NCI-H510A treated with DMSO at 0.1 percent for 48 hours (cell line): ENCODE measurements around the gene PTPRN2.
"Not testable (repeated sequence)": the region's sequence is repeated elsewhere in the genome, so short reads cannot be mapped to it uniquely, and the experiment has no call there.

Experiments
- DNase-seq: peaks from one replicate; lab custom pipeline; 2025; lab: John Stamatoyannopoulos, UW

Gene PTPRN2

DNA sequence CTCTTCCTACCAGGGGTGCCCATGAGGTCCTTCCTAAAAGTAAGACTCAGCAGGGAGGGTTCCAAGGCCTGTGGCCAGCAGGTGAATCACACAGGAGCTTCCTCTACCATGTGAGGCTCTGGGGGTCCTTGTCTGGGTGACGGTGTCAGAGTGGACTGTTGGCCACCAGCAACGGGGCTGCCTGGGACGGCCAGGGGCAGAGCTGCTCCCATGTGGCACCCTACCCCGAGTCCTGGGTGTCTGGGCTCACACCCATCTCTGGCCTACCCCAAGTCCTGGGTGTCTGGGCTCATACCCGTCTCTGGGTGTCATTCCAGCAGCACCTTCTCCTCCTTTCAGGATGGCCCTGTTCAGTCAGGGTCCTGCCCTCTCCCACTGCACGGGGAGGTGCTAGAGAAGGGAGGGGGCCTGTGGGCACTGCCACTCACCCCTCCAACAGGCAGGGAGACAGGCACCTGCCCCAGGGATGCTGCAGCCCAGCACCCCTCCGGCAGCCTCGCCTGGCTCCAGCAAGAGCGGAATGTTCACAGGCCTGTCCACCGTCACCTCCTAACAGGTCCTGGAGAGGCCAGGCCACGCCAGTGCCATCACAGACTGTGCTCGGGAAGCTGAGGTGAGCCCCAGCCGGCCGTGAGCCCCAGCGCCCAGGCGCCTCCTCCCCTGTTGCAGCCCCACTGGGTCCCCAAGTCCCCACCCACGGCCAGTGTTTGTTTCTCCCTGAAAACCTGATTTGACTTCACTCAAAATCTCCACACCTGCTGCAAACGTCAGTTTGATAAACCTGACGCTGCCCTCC lies 143.7 kb downstream of the PTPRN2 start:
- DNase-seq, result no peak

DNA sequence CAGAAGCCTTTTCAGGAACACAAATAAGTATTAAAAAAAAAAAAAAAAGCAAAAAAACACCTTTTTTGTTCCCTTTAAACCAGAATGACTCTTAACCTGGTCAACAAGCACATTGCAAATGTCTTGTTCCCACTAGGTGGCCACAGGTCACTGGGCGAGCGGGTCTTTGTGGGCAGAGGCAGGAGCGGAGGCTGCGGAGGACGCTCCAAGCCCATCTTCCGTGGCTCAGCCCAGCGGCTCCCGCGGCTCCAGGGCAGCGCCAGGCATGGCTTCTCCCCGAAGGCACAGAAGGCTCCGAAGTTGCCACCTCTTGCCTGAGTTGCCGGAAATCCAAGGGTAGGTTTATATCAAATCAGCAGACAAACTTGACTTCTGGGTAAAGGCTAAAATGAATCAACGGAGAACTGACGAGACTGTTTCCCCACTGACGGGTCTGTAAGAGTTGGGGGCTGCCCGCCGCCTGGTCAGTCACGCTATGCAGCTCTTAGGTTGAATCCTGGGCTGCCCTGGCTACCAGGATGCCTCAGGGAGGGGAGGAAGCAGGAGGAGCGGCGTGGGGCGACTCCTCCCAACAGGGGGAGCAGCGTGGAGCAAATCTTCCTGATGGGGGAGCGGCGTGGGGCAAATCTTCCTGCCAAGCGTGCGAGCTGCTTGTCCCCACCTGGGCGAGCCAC lies 144.5 kb downstream of the PTPRN2 start:
- no peak for DNase-seq

DNA sequence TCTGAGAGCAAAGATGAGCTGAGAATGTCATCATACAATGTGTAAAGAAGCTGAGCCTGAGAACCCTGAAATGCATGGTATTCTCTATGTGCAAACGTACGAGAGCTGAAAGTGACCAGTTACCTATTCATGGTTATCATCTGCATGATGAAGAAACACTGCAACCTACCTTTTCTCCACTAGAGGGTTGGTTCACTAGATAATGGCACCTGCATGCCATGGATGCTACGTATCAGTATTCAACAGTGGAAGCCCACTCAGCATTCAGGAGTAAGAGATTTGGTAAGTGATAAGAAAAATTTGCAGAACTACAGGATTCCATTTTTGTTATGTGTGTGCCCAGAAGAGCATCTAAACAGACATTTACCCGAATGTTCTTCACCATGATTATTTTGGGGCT lies 145.4 kb downstream of the PTPRN2 start:
- peak; percentile 8 for DNase-seq

- no peak for DNase-seq
Observed at GRCh38 chr7:158439035-158439434, 148.6 kb downstream of the PTPRN2 start.

GRCh38 chr7:158432369-158433341 lies 155.0 kb downstream of the PTPRN2 start:
- DNase-seq, result peak; percentile 97

GRCh38 chr7:158431941-158432347 lies 155.7 kb downstream of the PTPRN2 start:
- no peak for DNase-seq

DNA sequence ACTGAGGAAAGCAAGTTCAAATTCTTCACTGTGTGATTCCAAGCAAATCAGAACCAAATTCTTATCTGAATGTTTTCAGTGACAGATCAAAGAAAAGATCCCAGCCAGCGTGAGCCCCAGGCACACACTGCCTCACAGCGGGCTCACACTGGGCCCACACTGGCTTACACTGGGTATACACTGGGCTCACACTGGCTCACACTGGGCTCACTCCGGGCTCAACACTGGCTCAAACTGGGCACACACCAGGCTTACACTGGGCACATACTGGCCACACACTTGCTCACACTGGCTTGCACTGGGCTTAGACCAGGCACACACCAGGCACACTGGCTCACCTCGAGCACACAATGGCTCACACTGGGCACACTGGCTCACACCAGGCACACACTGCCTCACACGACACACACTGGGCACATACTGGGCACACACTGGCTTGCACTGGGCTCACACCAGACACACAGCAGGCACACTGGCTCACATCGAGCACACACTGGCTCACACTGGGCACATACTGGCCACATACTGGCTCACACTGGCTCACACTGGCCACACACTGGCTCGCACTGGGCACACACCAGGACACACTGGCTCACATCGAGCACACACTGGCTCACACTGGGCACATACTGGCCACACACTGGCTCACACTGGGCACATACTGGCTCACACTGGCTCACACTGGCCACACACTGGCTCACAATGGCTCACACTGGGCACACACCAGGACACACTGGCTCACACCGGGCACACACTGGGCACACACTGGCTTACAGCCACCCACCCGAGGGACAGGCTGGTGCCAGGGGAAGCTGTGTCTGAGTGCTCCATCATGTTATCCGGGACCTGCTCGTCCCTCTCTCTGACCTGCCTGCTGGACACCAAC lies 156.3 kb downstream of the PTPRN2 start:
- no peak for DNase-seq

DNA sequence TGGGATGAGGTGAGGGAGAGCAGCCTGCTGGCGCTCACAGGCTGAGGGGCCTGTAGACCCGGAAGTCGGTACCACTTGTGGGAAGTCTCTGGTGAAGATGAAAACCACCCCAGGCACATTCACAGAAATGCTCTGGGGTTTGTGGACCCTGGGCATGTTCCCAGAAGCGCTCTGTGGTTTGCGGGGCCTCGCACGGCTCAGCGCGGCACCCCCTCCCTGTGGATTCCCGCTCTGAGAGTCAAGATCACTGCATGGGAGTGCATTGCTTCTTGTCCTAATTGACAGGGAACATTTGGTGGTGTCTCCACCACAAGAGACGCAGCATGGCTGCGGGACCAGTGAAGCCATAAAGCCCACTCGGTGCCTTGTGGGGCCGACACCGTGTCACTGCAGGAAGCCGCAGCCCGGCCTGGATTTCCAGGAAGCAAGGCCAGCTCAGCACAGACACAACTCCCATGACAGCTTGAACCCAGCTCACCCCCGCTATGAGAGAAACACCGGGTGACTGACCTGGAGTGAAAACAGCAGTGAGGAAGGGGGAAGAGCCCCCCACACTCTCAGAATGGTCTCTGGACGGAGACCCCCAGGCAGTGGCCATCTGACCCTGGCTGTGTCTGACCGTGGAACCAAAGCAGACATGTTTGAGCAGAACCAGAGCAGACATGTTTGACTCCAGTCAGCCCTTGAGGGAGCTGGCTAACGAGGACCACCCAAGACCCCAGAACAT lies 157.2 kb downstream of the PTPRN2 start:
- DNase-seq, result no peak

DNA sequence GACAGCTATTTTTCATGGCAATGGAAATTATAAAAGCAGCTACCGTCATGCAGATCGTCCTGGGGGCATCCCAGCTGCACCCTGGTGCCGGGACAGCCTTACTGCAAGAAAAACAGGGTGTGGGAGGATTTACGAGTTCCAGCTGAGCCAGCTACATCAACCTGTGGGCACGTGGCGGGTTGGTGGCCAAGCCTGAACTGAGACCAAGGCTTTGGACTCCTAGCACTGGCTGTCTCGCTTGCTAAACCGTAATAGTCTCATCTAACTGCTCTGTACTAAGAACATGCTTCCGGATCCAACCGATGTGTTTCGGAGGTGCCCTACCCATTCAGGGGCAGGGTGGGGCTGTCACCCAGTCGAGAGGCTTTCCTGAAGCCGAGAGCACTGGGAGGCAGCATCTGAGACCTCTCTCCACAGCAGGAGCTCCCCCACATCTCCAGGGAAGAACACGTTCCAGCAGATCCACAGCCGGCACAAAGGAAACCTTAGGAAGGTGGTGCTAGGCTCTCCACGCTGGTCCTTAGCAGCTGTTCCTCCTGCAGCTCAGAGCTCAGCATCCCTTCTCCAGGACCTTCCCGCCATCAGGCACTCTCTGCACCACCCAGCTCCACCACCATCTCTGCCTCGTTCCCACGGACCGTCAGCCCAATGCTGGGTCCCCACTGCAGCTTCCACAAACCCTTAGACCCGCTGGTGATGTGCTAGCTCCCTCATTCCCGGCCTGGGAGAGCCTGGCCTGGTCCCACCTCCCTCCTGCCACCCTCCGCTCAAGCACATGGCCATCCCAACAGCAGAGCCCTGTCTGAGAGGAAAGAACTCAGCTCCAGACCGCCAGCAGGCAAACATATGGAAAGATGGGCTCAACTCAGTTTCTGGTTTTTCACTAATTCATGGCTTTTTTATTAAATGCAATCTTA lies 158.5 kb downstream of the PTPRN2 start:
- DNase-seq, result no peak

GRCh38 chr7:158428131-158428836 lies 159.3 kb downstream of the PTPRN2 start:
- no peak for DNase-seq

DNA sequence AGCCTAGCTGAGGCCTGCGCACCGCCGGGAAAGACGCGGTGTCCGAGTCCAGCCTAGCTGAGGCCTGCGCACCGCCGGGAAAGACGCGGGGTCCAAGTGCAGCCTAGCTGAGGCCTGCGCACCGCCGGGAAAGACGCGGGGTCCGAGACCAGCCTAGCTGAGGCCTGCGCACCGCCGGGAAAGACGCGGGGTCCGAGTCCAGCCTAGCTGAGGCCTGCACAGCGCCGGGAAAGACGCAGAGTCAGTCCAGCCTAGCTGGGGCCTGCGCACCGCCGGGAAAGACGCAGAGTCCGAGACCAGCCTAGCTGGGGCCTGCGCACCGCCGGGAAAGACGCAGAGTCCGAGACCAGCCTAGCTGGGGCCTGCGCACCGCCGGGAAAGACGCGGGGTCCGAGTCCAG lies 161.9 kb downstream of the PTPRN2 start:
- DNase-seq, result not testable (repeated sequence)

DNA sequence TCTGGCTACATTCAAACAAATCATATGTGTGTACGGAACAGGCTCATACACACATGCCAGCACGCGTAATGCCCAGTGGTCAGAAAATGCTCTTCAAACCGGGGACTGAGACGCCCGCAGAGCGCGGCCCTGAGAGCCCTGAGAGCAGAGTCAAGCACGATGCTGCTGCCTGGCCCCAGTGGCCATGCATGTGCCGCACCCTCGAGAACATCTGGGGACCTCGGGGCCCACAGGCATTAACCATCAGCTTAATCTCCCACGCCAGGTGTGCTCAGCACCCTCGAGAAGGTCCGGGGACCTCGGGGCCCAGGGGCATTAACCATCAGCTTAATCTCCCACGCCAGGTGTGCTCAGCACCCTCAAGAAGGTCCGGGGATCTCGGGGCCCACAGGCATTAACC lies 163.1 kb downstream of the PTPRN2 start:
- DNase-seq, result no peak

DNA sequence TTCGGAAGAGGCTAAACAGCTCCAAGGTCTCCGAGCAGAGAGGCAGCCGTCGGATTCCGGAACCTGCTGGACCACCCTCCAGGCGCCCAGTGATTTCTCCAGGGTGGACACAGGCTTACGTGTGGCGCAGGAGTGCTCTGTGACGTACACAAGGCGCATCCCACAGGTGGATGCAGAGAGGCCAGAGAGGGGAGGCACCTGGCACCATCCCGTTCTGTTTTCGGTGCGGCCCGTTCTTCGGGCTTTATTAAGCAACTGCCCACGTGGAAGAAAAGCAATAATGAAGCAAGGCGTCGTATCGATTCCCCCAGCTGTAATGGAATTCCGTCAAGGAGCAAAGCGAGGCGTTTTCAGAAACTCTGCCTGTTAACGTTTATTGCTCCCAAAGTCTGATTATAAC lies 163.6 kb downstream of the PTPRN2 start:
- DNase-seq, result no peak

DNA sequence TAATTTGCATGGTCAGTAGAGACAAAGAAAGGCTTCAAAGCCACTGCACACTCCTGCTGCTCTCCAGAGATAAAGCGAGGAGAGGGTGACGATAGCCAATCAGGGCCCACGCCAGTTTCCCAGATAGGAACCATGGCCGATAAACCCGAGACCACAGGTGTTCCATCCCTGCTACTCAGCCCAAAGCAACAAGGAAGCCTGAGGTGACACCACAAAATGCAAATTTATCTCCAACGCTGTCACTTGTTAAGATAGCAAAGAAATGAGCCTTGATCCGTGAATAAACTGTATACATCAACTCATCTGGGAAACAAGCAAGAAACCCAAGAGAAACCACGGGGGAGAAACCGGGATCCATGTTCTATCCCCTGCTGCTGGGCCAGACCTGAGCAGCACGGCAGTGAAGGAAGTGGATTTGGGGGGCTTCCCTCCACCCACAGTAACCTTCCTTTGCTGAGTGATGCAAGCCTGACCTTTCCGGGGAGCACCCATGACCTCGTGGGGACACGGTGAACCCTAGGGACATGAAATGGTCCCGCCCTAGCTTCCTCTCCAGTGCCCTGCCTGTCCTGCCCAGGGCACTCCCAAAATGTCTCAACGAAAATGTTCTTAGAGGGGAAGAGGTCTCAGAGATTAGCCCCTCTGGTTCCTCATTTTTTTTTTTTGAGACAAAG lies 164.6 kb downstream of the PTPRN2 start:
- DNase-seq, result no peak

DNA sequence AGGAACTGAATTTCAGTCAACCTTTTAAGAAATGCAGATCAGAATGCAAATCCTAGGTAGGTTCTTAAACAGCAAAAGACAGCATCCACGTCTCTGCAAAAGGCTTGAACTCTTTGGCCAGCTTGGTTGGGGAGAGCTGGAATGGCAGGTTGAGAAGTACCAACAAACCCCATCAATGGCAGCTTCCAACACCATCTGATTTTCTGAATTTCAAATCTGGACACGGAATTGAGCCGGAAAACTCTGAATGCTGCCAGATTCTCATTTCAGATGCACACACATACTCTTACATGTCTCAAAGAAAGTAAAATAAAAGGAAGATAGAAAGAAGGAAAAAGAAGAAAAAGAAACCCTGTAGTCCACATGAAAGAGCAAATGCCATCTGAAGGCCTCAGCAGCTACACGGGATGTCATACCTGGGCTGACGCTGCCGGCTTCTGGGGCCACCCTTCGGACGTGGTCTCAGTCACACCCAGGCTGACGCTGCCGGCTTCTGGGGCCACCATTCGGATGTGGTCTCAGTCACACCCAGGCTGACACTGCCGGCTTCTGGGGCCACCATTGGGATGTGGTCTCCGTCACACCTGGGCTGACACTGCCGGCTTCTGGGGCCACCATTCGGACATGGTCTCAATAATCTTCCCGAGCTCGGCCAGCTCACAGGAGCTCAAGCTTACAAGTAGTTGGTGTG lies 165.3 kb downstream of the PTPRN2 start:
- DNase-seq, result no peak

DNA sequence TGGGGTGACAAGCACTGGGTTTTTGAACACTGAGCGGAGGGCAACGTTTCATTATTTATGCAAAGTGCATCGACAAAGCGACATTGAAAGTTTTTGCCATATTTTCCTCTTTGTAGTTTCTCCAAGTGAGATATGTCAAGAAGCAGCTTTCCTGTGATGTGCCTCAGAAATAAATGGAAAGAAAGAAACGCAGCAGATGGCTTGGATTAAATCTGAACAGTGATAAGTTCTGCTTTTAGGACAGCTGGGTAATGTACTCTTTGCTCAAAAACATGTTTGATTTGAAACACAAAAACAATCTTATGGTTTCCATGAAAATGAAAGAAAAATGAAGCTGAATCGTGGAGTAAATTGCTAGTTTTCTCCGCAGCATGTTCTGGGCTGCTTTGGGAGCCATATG lies 166.3 kb downstream of the PTPRN2 start:
- DNase-seq, result no peak

DNA sequence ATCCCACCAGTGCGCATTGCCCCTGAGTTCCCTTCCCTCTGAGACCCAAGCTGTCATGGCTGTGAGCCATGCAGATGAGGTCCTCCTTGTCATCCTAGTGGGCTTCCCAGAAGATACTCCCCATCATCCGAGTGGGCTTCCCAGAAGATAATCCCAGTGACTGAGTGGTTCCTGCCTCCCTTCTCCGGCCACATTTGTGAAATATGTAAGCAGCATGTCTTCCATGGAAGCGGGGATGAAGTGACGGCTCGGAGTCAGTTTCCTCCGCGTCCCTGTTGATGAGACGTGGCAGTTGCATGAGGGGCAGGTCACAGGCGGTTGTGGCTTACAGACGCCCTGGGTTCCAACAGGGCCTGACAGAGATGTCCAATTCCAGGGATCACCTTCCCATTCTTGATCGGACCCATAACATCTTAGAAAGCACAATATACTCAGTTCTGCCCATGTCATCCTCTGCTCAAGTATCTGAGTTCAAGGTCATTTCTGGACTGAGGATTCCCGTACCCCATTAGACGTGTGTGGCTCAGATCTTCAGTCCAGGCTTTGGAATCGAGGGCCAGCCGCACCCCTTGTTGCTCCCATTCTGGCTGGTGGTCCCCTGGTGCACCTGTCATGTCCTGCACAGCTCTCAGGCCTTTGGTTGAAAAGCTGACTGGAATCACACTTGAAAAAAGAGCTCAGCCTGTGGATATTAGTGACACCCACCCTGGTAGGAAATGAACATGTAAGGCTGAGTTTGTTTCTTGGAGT lies 166.9 kb downstream of the PTPRN2 start:
- no peak for DNase-seq
